Measurements from ENCODE around the gene ITGAE.

DNA sequence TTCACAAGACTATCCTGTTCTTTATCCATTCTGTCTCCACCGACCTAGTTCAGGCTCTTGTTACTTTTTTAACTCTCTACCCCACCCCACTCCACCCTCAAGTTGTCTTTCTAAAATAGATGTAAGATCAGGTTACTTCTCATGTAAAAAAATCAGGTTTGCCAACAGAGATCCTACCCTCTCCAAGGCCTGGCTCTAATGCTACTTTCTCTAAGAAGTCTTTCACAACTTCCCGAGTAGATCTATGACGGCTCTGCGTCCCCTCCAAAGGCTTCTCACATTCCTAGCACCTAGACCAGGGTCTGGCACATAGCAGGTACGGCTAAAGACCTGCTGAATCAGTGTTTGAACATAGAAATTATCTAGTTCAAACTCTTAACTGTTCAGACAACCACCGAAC lies 14.1 kb upstream of the ITGAE start:
- TF ChIP-seq, protein P1, sequence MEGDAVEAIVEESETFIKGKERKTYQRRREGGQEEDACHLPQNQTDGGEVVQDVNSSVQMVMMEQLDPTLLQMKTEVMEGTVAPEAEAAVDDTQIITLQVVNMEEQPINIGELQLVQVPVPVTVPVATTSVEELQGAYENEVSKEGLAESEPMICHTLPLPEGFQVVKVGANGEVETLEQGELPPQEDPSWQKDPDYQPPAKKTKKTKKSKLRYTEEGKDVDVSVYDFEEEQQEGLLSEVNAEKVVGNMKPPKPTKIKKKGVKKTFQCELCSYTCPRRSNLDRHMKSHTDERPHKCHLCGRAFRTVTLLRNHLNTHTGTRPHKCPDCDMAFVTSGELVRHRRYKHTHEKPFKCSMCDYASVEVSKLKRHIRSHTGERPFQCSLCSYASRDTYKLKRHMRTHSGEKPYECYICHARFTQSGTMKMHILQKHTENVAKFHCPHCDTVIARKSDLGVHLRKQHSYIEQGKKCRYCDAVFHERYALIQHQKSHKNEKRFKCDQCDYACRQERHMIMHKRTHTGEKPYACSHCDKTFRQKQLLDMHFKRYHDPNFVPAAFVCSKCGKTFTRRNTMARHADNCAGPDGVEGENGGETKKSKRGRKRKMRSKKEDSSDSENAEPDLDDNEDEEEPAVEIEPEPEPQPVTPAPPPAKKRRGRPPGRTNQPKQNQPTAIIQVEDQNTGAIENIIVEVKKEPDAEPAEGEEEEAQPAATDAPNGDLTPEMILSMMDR (conservative IDR thresholded peaks at IDR 0.05; ENCODE audit: low read depth, low read length), result no peak
- TF ChIP-seq EZH2 (IDR thresholded peaks at IDR 0.05; ENCODE audit: borderline replicate concordance, low read depth, low read length, poor library complexity, severe bottlenecking), result no peak

All from A673 (cell line).